Measurements from ENCODE around the gene FASTKD3. TPM values are rescaled to one million over a fixed set of nuclear protein-coding genes. Genes with fewer than 3 reads are reported as not detected.

FASTKD3 gene
- total RNA-seq, 4 donors from 2014 or later: 4.7 to 16.0 (median 8.2) TPM

GRCh38 chr5:7842531-7842930, 26.3 kb downstream of the FASTKD3 start:
- DNase-seq (ENCODE audit: low spot score in 2 of 2): no peak
- Histone ChIP-seq H3K27ac (no peak overlapping the region), H3K27me3 (peaks cover 0 to 5% of the 10 kb centered on the region in 2 donors), H3K4me3 (no peak overlapping the region), H3K9me3 (no peaks in the 10 kb centered on the region), H3K4me1 (no peaks in the 10 kb centered on the region), H3K36me3 (no peaks in the 10 kb centered on the region)
- 52 to 57% methylated on average over 2 of the region's 2 CpGs for WGBS, 2 donors
- TF ChIP-seq POLR2A (IDR thresholded peaks at IDR 0.05) (no peak), EP300 (IDR thresholded peaks at IDR 0.05) (no peak), CTCF (IDR thresholded peaks at IDR 0.05) (no peak)

GRCh38 chr5:7837403-7837802, 31.4 kb downstream of the FASTKD3 start:
- TF ChIP-seq CTCF (IDR thresholded peaks at IDR 0.05): no peak
- TF ChIP-seq EP300 (IDR thresholded peaks at IDR 0.05): no peak
- TF ChIP-seq POLR2A (IDR thresholded peaks at IDR 0.05): no peak
- Histone ChIP-seq H3K4me3 (no peak overlapping the region), H3K36me3 (no peaks in the 10 kb centered on the region), H3K27ac (no peak overlapping the region), H3K9me3 (no peaks in the 10 kb centered on the region), H3K27me3 (peaks cover 0 to 2% of the 10 kb centered on the region in 2 donors), H3K4me1 (no peaks in the 10 kb centered on the region)
- no peak for DNase-seq (ENCODE audit: low spot score in 2 of 2)
- WGBS, 2 donors: 56% methylated on average over 3 of the region's 3 CpGs

- no peak overlapping the region for H3K27ac ChIP-seq
- WGBS, 2 donors: 75 to 78% methylated on average over 4 of the region's 4 CpGs
- TF ChIP-seq CTCF (IDR thresholded peaks at IDR 0.05) (no peak), POLR2A (IDR thresholded peaks at IDR 0.05) (no peak), EP300 (IDR thresholded peaks at IDR 0.05) (no peak)
- no peak overlapping the region for H3K4me3 ChIP-seq
- H3K27me3 ChIP-seq: no peaks in the 10 kb centered on the region
- no peak for DNase-seq (ENCODE audit: low spot score in 2 of 2)
- H3K9me3 ChIP-seq: no peaks in the 10 kb centered on the region
- H3K4me1 ChIP-seq: no peaks in the 10 kb centered on the region
- no peaks in the 10 kb centered on the region for H3K36me3 ChIP-seq
Measured at GRCh38 chr5:7834982-7835381, 33.8 kb downstream of the FASTKD3 start.

GRCh38 chr5:7828269-7828668, 40.6 kb downstream of the FASTKD3 start:
- DNase-seq (ENCODE audit: low spot score in 2 of 2): no peak
- no peaks in the 10 kb centered on the region for H3K27me3 ChIP-seq
- H3K36me3 ChIP-seq: no peaks in the 10 kb centered on the region
- no peaks in the 10 kb centered on the region for H3K4me1 ChIP-seq
- no peak overlapping the region for H3K4me3 ChIP-seq
- no peaks in the 10 kb centered on the region for H3K9me3 ChIP-seq
- no peak for TF ChIP-seq EP300 (IDR thresholded peaks at IDR 0.05)
- 83 to 93% methylated on average over 10 of the region's 10 CpGs for WGBS, 2 donors
- H3K27ac ChIP-seq: no peak overlapping the region

GRCh38 chr5:7827610-7828009, 41.2 kb downstream of the FASTKD3 start:
- Histone ChIP-seq H3K36me3 (no peaks in the 10 kb centered on the region), H3K27ac (no peak overlapping the region), H3K4me1 (no peaks in the 10 kb centered on the region), H3K4me3 (no peak overlapping the region), H3K27me3 (no peaks in the 10 kb centered on the region), H3K9me3 (no peaks in the 10 kb centered on the region)
- peak in 1 of 2 donors; percentile 9 for DNase-seq (ENCODE audit: low spot score in 2 of 2)
- TF ChIP-seq EP300 (IDR thresholded peaks at IDR 0.05) (no peak), CTCF (IDR thresholded peaks at IDR 0.05) (no peak), POLR2A (IDR thresholded peaks at IDR 0.05) (no peak)
- WGBS, 2 donors: 62 to 64% methylated on average over 6 of the region's 6 CpGs

- DNase-seq (ENCODE audit: low spot score in 2 of 2): no peak
- Histone ChIP-seq H3K27me3 (no peaks in the 10 kb centered on the region), H3K4me1 (no peaks in the 10 kb centered on the region), H3K36me3 (no peaks in the 10 kb centered on the region), H3K27ac (no peak overlapping the region), H3K9me3 (no peaks in the 10 kb centered on the region), H3K4me3 (no peak overlapping the region)
- TF ChIP-seq CTCF (IDR thresholded peaks at IDR 0.05) (no peak), POLR2A (IDR thresholded peaks at IDR 0.05) (no peak), EP300 (IDR thresholded peaks at IDR 0.05) (no peak)
- WGBS, 2 donors: 82 to 88% methylated on average over 9 to 11 of the region's 11 CpGs
Measured at GRCh38 chr5:7825630-7826029, 43.2 kb downstream of the FASTKD3 start.
